ENCODE measurements around the gene AGK. TPM values are rescaled to one million over a fixed set of nuclear protein-coding genes. Genes with fewer than 3 reads are reported as not detected.
A peak's percentile ranks its signal among the peaks of the same experiment; 100 is the strongest.

The AGK gene
- total RNA-seq, 3 donors from 2014 or later = 79.9 to 94.5 (median 90.2) TPM

DNA sequence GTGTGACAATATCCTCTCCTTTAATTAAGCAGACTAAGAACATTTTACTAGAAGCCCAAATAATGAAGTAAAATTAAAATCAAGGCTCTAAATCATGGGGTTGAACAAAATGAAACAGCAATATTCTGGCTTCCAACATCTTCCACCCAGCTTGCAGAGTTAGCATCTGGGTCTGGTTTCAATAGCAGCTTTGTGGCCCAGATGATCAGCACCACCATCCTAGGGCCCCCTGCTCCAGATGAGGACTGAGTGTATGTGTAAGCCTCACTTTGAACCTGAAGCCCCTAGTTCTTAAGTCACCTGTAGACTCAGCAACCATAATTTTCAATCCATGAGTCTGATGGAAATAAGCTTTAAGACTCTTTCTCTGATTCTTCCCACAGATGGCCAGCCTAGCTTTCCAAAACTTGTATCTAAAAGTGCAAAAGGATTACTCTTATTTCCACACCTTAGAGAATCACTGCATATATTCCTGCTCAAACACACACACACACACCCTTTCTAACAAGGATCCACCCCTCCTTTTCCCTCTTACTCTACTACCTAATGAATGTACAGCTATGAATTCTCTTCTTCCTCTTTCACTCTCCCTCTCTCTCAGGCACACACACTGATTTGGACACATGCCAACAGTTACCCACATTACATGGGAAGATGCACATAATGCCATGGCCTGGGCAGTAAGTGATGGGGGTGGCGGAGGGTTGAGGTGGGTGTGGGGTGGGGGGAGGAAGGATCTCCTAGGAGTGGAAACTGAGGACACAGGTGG is 147.2 kb downstream of the AGK start:
- DNase-seq = no peak
- ATAC-seq = no peak
- Mint-ChIP-seq H3K9me3 (no peaks in the 10 kb centered on the region), H3K36me3 (ENCODE audit: insufficient read depth) (peaks cover 6% of the 10 kb centered on the region), H3K4me3 (no peak overlapping the region), H3K4me1 (ENCODE audit: low read depth) (peaks cover 65% of the 10 kb centered on the region), H3K27me3 (ENCODE audit: low read depth) (no peaks in the 10 kb centered on the region)

DNA sequence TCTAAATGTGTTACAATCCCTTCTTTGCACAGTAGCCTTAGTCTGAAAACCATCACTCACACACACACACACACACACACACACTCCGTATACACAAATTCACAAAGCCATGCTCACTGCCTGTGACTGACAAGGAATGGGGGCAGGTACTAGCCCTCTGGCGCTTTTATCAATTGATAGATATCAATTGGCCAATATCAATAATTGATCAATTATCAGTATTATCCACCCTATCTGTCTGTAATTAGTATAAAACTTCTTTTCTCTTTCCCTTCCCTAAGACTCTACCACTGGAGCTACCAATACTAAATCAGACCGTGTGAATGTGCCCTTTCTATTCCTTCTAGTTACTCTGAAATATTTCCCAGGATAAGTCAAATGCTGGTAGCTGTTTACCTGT is 148.7 kb downstream of the AGK start:
- Mint-ChIP-seq H3K36me3 (ENCODE audit: insufficient read depth) (peaks cover 4% of the 10 kb centered on the region), H3K9me3 (no peaks in the 10 kb centered on the region), H3K4me1 (ENCODE audit: low read depth) (peaks cover 58% of the 10 kb centered on the region), H3K4me3 (peak overlapping the region; percentile 86), H3K27me3 (ENCODE audit: low read depth) (no peaks in the 10 kb centered on the region)
- DNase-seq (no peak), ATAC-seq (no peak)

DNA sequence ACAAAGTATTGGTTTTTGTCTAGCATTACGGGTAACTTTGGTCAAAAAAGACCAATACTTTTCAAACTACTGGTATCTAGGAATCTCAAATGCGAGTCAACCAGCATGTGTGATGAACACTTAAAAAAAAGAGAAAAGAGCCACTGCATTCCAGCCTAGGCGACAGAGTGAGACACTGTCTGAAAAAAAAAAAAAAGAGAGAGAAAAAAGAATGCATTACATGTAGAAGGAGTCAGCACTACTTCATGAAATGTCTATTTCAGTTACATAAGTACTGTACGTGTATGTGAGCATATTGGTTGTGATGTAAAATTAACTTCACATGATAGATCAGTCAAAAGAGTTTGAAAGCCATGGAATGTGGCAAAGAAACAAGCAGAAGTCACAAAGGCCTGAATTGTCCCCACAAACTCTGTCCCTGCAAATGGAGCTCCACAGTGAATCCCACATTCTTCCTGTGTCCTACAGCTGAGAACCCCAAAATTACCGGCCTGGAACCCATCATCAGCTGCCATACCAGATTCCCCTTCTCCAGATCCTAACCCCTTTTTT is 149.2 kb downstream of the AGK start:
- Mint-ChIP-seq H3K36me3 (ENCODE audit: insufficient read depth) (peaks cover 4% of the 10 kb centered on the region), H3K9me3 (no peaks in the 10 kb centered on the region), H3K4me1 (ENCODE audit: low read depth) (peaks cover 55% of the 10 kb centered on the region), H3K27me3 (ENCODE audit: low read depth) (no peaks in the 10 kb centered on the region), H3K4me3 (peak overlapping the region; percentile 86)
- ATAC-seq = no peak
- no peak for DNase-seq

DNA sequence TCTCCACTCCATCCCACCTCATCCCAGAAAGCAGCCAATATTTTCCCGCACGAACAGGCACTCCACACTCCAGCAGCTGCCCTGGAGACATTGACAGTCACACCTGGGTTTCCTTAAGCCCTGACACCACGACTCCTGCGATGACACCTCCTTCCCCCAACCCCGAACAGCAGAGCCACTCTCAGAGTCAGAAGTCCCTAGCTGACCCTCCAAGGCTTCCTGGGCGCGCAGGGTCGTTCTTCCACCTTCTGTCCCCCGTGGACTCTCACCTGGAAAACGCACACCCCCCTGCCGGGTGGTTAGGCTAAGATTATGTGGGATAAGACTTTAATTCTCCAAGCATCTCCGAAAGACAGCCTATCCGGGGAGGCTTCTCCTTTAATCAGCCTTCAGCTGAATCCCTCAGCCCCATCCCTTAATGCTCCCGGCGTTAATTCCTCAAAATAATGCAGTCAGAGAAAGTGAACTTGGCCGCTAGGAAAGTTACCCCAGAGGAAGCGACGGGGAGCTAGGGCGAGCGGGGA is 149.7 kb downstream of the AGK start:
- no peaks in the 10 kb centered on the region for H3K27me3 Mint-ChIP-seq (ENCODE audit: low read depth)
- DNase-seq (no peak), ATAC-seq (peak in 1 of 2 donors; percentile 1)
- H3K4me3 Mint-ChIP-seq = peak overlapping the region; percentile 86
- H3K36me3 Mint-ChIP-seq (ENCODE audit: insufficient read depth) = peaks cover 4% of the 10 kb centered on the region
- H3K9me3 Mint-ChIP-seq = no peaks in the 10 kb centered on the region
- H3K4me1 Mint-ChIP-seq (ENCODE audit: low read depth) = peaks cover 51% of the 10 kb centered on the region

DNA sequence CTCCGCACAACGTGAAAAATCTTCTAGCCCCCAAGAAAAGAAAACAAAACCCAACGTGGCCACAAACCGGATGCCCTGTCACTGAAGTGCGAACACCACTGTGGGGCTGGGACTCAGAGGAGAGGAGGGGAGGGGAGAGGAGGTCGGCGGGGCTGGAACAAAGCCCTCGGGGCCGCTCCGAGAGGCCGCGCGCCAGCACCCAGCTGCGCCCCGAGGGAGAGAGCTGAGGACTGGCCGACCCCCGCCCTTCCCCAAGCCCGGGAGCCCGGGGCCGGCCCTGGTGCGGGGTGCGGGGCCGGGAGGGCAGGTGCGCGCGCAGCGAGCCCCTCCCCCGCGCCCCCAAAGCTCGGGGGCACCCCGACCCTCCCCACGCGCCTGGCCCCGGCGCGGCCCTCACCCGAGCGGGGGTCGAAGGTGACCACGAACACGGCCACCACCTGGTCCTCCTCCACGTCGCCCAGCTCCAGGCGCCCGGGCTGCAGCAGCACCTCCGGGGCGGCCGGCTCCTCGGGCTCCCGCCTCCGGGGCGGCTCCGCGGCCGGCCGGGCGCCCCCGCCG is 150.4 kb downstream of the AGK start:
- Mint-ChIP-seq H3K36me3 (ENCODE audit: insufficient read depth) (peaks cover 1% of the 10 kb centered on the region), H3K27me3 (ENCODE audit: low read depth) (no peaks in the 10 kb centered on the region), H3K4me3 (peak overlapping the region; percentile 86), H3K9me3 (no peaks in the 10 kb centered on the region), H3K4me1 (ENCODE audit: low read depth) (peaks cover 46% of the 10 kb centered on the region)
- ATAC-seq = peak; percentile 92 to 94
- peak; percentile 44 for DNase-seq

DNA sequence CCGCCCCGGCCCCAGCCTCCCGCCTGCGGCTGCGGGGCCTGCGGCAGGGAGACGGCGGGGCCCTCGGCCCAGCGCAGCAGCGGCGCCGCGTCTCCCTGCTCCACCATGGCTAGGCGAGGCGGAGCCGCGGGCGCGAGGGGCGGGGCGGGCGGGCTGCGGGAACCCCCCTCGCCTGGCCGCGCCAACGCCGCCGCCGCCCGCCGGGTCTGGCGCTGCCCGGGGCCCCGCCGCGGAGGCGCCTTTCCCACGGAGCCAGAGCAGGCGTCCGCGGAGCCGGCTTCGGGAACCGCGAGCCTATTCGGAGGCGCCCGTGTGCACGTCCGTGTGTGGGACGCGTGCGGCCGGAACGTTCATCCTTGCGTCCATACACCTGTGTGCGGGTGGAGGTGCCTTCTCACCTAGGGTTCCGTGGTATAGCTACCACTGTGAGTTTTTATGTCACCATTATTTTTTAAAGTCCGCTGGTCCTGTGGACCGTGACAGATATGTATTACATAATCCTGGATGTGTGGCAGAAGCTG is 150.9 kb downstream of the AGK start, which contains the start of gene DENND11:
DENND11 (minus strand) TSS at position 120 of the 521 bp plus-strand sequence; CDS start at position 107, 13 bp downstream.
- ATAC-seq (peak; percentile 86 to 88), DNase-seq (peak; percentile 35)
- H3K4me1 Mint-ChIP-seq (ENCODE audit: low read depth) = peaks cover 42% of the 10 kb centered on the region
- no peaks in the 10 kb centered on the region for H3K36me3 Mint-ChIP-seq (ENCODE audit: insufficient read depth)
- peak within 1 kb of the TSS; percentile 86 for H3K4me3 Mint-ChIP-seq
- no peaks in the 10 kb centered on the region for H3K27me3 Mint-ChIP-seq (ENCODE audit: low read depth)
- no peaks in the 10 kb centered on the region for H3K9me3 Mint-ChIP-seq

DNA sequence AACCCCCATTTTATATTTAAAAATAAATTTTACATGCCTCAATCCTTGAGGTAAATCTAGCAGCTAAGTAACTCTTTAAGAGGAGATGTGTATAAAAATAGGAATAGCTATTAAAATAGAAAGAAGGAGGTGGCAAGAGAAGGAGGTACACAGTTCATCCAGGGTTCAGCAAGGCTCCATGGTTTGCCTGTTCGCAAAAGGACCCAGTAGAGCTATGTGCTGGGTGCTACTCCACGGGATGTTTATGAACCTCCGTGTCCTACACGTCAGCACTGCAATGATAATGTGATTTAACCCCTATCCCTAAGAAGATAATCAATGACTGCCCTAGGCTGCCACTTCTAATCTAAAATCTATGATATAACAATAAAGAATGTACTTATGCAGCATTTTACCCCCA is 151.7 kb downstream of the AGK start:
- Mint-ChIP-seq H3K4me3 (peak overlapping the region; percentile 78), H3K9me3 (no peaks in the 10 kb centered on the region)

DNA sequence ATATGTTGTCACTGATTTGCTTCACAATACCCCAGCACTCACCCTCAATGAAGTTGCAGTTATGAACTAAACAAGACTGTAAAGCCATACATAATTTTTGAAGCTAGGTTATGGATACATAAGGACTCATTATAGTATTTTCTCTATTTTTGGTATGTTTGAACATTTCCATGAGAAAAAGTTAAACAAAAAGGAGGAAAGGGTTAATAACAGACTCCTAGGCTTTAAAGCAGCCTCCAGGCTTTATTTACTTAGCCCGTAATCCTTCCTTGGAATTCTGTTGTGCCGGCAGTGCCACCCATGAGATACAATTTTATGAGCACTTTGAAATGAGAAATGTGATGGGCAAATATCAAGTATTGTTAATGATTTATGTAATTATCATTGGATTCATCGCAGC is 152.9 kb downstream of the AGK start:
- Mint-ChIP-seq H3K9me3 (no peaks in the 10 kb centered on the region), H3K4me1 (ENCODE audit: low read depth) (peaks cover 23% of the 10 kb centered on the region), H3K27me3 (ENCODE audit: low read depth) (no peaks in the 10 kb centered on the region), H3K4me3 (no peak overlapping the region), H3K36me3 (ENCODE audit: insufficient read depth) (no peaks in the 10 kb centered on the region)
- ATAC-seq = no peak
- DNase-seq = no peak

More for the DNA sequence above, 151.7 kb downstream of the AGK start:
- DNase-seq (no peak), ATAC-seq (no peak)
- no peaks in the 10 kb centered on the region for H3K36me3 Mint-ChIP-seq (ENCODE audit: insufficient read depth)
- peaks cover 35% of the 10 kb centered on the region for H3K4me1 Mint-ChIP-seq (ENCODE audit: low read depth)
- no peaks in the 10 kb centered on the region for H3K27me3 Mint-ChIP-seq (ENCODE audit: low read depth)

DNA sequence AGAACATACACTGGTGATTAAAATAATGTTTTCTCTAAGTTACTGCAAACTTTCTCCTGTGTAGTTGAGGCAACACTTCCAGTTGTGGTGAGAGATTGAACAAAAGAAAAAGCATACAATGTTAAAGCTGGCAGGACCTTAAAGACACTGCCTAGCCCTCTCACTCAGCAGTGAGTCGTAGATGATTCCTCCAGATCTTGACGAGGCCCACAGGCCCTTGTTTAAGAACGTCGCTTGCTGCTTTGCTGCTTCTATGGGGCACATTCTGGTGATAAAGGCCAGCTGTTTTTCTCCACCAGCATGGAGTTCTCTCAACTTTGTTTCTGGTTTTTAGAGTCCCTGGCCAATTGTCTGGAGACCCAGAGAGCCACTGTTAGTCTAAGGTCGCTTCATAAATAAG is 153.5 kb downstream of the AGK start:
- no peak overlapping the region for H3K4me3 Mint-ChIP-seq

More for the DNA sequence above, 153.5 kb downstream of the AGK start:
- H3K9me3 Mint-ChIP-seq = no peaks in the 10 kb centered on the region
- DNase-seq = no peak
- peaks cover 18% of the 10 kb centered on the region for H3K4me1 Mint-ChIP-seq (ENCODE audit: low read depth)
- no peaks in the 10 kb centered on the region for H3K27me3 Mint-ChIP-seq (ENCODE audit: low read depth)
- no peak for ATAC-seq
- H3K36me3 Mint-ChIP-seq (ENCODE audit: insufficient read depth) = no peaks in the 10 kb centered on the region

Other genes with a start within 250 kb of the AGK start
- 10 to 100 TPM; 15.4 to 16.1 (median 15.8) TPM for gene DENND11, start 150.8 kb downstream of the AGK start, total RNA-seq
- not detected for gene WEE2, start 156.9 kb downstream of the AGK start, total RNA-seq
- gene SSBP1, start 186.9 kb downstream of the AGK start, total RNA-seq = 100 to 1,000 TPM; 326 to 387 (median 369) TPM
- under 1 TPM; 0.29 to 0.61 (median 0.43) TPM for gene TAS2R3, start 212.7 kb downstream of the AGK start, total RNA-seq
- gene TAS2R4, start 225.3 kb downstream of the AGK start, total RNA-seq = under 1 TPM; 0.20 to 0.42 (median 0.22) TPM
- under 1 TPM; 0.20 to 0.69 (median 0.35) TPM for gene TAS2R5, start 238.8 kb downstream of the AGK start, total RNA-seq

Data from activated T-cell treated with anti-CD3 and anti-CD28 coated beads, Interleukin-2, amount 50 U/mL, for 4 hours (primary cell).